HG03571 (cell line): ENCODE data around the gene HSD3B7.

ENCODE experiments used
- ATAC-seq: cut with Tn5 transposase; IDR thresholded peaks from one replicate; pipeline ENCODE4 v1.9.1; 2021; ENCODE audit not compliant: unreplicated experiment

The HSD3B7 gene

DNA sequence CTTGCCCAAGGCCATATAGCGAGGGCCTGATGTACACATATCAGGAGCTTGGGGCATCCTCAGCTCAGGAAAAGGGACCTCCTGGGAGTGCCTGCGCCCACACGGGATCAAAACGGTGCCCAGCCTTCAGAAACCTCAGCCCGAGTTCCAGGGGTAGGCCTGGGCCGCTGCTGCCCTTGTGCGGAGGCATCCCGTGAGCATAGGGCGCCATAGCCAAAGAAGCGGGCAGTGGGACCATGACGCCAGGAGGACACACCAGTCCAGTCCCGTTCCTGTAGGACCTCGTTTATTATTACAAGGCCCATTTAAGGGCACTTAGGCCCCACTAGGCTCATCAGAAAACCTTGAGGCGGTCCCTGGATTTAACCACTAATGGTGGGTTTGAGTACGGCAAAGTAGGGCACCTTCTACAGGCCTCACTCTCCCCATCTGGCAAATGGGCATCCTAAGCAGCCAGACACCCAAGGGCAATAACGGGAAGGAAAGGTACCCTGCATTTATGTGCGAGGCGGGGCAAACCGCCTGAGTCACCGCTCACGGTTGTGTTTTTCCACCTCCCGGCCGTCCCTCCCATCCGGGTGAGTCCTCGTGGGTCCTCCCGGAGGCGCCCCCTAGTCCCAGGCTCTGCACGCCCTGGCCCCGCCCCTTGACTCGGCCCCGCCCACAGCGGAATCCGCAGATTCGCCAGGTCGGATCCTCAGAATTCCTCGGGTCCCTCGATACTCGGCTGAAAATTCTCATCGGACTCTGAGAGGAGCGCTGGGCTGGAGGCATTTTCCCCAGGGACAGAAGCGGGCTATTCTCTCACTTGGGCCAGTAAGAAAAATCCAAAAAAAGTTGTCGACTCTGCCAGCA, 28.2 kb upstream of the HSD3B7 start:
- no peak for ATAC-seq

DNA sequence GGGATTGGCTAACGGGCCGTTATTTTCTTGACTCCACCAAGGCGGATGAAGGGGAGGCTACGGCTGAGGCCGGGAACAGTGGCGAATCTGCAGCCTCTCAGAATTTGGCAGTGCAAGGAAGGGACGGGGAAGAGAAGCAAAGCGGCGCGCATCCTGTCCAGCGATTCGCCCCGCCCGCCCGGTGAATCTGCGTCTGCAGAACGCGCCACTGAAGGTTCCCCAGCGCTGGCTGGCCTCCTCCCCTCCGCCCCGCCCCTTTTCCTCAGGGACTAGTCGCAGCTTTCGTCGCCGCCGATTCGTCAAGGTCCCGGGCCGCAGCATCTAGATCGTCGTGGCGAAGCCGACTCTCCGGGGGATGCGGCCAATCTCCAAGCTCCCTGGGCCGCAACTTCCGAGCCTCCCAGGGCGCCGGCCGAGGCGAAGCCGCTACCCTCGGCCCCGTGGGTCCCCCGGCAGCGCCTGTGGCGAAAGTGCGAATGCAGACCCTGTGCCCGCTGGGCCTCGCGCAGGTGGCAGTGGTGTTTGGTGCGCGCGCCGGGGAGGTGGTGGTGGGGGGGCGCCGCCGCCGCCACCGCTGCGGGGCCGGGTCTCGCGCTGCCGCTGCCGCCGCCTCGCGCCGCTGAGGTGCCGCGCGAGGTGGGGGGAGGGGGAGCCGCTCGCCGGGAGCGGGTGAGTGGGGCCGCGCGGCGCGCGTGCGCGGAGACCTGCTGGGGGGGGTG, 27.4 kb upstream of the HSD3B7 start, which contains the start of gene SETD1A:
SETD1A (plus strand) TSS at position 299 of the 719 bp plus-strand sequence. CDS start 978 bp downstream, outside the sequence.
- ATAC-seq = peak; percentile 71

DNA sequence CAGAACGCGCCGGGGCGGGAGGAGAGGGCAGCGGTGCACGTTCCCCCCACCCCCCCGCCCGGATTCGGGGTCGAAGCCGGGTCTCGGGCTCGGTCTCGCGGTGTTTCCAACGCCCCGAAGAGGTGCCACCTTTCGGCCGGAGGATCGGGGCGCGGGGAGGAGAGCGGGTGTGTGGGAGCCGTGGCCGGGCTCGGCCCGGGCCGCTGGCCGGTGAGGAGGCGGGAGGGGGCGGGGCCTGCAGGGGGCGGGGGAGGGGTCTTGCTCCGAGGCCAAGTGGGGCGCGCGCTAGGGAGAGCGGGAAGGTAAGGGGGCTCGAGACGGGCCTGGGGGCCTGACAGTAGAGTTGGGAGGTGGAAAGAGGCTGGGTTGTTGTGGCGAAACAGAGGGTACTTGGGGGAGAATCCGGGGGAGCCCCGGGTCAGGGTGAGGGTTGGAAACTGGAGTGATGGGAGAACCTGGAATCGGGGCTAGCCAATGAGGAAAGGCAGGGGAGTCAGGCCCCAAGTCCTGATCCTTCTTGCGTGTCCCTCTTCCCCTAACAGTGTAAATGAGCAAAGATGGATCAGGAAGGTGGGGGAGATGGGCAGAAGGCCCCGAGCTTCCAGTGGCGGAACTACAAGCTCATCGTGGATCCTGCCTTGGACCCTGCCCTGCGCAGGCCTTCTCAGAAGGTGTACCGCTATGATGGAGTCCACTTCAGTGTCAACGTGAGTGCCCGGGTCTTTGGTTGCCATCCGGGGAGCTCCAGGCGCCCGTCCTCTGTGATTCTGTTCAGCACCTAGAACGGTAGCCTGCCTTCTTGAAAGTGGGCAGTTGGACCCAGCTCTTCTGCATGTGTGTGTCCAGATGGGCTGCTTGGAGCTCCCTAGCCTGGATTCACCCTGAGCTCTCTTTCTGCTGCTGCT, 26.6 kb upstream of the HSD3B7 start:
- peak; percentile 21 for ATAC-seq

DNA sequence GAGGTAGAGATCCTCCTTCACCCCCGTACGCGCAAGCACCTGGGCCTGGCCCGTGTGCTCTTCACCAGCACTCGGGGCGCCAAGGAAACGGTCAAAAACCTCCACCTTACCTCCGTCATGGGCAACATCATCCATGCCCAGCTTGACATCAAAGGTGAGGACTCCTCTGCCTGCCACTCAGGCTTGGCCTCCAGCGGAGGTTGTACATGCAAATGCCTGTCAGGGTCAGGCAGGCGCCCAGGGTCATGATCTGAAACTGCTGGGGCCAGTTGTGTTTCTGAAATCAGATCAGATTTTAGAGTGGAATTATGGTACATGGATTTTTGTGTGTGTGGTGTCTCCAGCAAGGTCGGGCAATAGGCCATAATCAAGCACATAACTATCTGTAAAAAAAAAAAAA, 23.6 kb upstream of the HSD3B7 start:
- no peak for ATAC-seq

DNA sequence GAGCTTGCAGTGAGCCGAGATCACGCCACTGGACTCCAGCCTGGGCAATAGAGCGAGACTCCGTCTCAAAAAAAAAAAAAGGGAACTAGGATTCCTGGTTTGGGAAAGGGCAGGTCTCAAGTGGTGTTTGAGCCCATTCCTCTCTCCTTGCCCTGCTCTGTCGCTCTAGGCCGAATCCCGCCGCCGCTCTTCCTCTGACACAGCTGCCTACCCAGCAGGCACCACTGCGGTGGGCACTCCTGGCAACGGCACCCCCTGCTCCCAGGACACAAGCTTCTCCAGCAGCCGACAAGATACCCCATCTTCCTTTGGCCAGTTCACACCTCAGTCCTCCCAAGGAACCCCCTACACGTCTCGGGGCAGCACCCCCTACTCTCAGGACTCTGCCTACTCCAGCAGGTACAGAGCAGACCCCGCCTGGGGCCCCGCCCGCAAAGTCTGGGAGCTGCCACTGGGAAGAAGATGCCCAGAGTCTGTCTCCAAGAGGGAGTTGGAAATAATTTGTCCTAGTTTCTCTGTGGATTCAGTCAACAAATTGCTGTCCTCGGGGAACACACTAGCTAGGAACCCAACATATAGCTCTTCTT, 21.0 kb upstream of the HSD3B7 start:
- ATAC-seq = no peak

DNA sequence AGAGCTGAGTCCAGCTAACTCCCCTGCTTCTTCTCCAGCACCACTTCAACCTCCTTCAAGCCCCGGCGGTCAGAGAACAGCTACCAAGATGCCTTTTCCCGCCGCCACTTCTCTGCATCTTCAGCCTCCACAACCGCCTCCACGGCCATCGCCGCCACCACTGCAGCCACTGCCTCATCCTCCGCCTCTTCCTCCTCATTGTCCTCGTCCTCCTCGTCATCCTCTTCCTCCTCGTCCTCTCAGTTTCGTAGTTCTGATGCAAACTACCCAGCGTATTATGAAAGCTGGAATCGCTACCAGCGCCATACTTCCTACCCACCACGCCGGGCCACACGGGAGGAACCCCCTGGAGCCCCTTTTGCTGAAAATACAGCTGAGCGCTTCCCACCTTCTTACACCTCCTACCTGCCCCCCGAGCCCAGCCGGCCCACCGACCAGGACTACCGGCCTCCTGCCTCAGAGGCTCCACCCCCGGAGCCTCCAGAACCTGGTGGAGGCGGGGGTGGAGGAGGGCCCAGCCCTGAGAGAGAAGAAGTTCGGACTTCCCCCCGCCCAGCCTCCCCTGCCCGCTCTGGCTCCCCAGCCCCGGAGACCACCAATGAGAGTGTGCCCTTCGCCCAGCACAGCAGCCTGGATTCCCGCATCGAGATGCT, 20.3 kb upstream of the HSD3B7 start:
- no peak for ATAC-seq

DNA sequence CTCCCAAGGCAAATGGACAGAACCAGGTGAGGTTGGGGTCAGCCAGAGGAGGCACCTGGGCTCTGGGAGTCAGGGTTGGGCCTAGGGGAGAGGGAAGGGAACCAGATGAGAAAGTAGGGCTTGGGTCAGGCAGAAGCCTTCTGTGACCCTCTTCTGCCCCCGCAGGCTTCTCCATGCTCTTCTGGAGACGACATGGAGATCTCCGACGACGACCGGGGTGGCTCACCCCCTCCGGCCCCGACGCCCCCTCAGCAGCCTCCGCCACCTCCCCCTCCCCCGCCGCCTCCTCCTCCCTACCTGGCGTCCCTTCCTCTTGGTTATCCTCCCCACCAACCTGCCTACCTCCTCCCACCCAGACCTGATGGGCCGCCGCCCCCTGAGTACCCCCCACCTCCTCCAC, 19.6 kb upstream of the HSD3B7 start:
- no peak for ATAC-seq

DNA sequence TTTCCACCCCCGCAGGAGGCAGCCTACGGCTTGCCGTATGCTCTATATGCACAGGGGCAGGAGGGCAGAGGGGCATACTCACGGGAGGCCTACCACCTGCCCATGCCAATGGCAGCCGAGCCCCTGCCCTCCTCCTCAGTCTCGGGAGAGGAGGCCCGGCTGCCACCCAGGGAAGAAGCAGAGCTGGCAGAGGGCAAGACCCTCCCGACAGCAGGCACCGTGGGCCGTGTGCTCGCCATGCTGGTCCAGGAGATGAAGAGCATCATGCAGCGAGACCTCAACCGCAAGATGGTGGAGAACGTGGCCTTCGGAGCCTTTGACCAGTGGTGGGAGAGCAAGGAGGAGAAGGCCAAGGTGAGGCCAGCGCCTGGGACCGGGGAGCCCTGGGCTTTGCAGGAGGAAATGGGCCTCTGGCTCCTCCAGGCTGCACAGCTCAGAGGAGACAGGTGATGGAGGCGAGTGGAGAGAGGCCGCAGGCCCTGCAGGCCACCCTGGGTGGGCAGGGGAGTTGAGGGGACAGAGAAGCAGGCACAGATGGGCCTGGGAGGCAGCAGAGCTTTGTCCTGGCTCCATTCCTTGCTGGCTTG, 18.9 kb upstream of the HSD3B7 start:
- no peak for ATAC-seq

DNA sequence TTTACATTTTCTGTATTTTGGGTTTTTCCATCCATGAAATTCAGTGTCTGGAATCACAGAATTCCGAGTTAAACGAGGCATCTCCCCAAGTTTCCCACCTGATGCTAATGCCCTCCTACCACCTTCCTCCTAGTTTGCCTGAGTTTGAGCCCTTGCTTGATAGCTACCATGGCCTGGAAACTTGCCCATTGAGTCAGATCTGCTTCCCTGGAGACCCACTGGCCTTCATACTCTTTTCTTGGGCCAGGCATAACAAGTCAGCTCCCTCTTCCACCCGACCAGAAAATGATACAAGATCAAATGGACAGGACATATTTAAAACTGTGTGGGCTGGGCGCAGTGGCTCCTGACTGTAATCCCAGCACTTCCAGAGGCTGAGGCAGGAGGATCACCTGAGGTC, 17.2 kb upstream of the HSD3B7 start:
- ATAC-seq = no peak

DNA sequence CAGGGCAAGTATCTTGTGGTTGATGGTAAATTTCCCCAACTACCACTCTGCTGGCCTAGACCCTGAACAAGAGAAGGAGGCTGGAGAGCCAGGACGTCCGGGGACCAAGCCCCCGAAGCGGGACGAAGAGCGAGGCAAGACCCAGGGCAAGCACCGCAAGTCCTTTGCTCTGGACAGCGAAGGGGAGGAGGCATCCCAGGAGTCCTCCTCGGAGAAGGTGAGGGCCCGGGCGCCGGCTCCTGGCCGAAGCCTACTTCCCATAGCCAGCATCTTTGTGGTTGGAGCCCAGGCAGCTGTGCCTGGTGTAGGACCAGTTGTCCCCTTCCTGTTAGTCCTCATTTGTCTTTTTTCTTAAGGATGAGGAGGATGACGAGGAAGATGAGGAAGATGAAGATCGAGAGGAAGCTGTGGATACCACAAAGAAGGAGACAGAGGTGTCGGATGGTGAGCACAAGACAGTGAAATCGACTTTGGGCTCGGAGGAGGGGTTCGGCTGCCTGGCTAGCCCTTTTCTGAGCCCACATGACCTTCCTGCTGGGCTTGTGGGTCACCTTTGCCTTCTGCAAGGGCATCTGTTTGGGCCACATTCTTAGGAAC, 15.7 kb upstream of the HSD3B7 start:
- ATAC-seq = no peak

DNA sequence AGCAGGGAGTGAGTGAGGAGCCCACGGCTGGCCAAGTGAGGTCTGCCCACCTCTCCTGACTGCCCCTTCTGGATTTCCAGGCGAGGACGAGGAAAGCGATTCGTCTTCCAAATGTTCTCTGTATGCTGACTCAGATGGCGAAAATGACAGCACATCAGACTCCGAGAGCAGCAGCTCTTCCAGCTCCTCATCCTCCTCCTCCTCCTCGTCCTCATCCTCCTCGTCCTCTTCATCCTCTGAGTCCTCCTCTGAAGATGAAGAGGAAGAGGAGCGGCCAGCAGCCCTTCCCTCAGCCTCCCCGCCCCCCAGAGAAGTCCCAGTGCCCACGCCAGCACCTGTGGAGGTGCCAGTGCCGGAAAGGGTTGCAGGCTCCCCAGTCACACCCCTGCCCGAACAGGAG, 13.7 kb upstream of the HSD3B7 start:
- no peak for ATAC-seq

DNA sequence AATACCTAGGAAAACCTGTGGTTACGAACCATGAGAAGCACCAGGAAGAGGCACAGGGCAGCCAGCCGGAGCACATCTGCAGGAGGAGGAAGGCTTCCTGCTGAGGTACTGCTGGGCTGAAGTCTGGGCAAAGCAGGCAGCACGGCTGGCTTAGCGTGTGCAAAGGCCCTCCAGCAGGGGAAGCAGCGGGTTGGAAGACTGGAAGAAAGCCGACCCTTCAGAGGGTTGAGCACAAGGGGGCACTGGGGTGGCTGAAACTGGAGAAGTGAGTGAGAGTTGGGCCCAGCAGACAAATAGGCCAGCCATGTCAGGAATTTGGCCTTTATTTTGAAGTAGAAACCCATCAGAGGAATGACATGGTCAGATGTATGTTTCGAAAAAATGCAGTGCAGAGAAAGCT, 12.1 kb upstream of the HSD3B7 start:
- ATAC-seq = no peak

DNA sequence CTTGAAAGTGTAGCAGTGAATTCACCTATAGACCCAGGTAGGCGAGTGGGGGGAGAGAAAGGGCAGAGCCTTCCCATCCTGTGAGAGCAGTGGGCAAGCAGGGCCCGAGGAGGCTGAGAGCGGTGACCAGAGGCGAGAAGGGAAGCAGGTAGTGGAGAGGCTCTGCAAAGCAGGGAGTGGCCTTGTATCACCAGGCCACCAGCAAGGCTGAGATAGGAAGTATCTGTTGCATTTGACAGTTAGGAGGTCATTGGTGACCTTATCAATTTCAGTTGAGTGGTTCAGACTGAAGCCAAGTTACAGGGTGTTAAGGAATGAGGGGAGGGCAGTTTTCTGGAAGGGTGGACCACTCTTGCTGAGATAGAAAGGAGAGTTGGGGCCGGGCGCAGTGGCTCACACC, 10.7 kb upstream of the HSD3B7 start:
- ATAC-seq = no peak

DNA sequence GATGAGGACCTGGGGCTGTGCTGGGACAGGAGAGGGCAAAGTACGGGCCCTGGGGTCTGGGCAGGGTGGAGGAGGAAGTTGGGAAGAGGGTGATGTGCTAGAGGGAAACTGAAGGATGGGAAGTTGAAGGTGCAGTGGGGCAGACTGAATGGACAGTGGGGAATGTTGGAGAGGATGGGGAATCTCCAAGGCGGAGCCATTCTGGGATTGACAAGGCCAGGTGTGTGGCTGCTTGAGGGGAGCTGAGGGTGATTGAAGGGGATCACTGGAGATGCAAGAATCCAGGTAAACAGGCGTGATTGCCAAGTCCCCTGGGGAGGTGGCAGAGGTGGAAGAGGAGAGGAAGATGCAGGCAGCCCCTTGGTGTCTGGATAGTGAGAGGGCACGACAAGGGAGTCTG, 8.5 kb upstream of the HSD3B7 start:
- no peak for ATAC-seq

DNA sequence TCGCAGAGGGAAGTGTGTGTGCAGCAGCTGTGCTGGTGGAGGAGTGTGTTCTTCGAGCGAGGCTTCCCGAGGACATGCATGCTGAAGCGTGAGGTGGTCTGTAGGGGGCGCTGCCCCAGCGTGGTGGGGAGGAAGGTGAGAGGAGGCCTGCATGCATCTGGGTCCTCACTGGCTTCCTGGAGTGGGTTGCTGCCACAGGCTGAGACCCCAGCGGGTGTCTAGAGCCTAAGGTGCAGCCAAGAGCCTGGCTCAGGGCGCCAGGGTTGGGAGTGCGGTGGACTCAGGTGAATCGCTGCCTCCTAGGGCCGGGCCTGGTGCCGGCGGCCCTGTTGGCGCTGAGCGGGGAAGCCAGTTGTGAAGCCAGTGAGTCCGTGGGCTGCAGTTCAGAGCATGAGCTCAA, 7.5 kb upstream of the HSD3B7 start:
- no peak for ATAC-seq

DNA sequence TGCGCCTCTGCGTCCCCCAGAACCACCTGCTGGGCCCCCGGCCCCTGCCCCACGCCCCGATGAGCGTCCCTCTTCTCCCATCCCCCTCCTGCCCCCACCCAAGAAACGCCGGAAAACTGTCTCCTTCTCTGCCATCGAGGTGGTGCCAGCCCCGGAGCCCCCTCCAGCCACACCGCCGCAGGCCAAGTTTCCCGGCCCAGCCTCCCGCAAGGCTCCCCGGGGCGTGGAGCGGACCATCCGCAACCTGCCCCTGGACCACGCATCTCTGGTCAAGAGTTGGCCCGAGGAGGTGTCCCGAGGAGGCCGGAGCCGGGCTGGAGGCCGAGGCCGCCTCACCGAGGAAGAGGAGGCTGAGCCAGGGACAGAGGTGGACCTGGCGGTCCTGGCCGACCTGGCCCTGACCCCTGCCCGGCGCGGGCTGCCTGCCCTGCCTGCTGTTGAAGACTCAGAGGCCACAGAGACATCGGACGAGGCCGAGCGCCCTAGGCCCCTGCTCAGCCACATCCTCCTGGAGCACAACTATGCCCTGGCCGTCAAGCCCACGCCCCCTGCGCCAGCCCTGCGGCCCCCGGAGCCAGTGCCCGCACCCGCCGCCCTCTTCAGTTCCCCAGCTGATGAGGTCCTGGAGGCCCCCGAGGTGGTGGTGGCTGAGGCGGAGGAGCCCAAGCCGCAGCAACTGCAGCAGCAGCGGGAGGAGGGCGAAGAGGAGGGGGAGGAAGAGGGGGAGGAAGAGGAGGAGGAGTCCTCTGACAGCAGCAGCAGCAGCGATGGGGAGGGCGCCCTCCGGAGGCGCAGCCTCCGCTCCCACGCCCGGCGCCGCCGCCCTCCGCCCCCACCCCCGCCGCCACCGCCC, 5.6 kb upstream of the HSD3B7 start:
- ATAC-seq = no peak

DNA sequence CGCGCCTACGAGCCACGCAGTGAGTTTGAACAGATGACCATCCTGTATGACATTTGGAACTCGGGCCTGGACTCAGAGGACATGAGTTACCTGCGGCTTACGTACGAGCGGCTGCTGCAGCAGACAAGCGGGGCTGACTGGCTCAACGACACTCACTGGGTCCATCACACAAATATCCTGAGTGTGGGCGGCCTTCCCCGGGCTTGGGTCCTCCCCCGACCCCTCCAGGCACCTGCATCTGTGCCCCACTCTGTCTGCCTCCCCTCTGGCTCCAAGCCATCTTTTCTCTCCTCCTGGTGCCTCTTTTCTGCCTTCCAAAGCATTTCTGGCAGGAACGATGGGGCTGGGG, 5.0 kb upstream of the HSD3B7 start:
- no peak for ATAC-seq

DNA sequence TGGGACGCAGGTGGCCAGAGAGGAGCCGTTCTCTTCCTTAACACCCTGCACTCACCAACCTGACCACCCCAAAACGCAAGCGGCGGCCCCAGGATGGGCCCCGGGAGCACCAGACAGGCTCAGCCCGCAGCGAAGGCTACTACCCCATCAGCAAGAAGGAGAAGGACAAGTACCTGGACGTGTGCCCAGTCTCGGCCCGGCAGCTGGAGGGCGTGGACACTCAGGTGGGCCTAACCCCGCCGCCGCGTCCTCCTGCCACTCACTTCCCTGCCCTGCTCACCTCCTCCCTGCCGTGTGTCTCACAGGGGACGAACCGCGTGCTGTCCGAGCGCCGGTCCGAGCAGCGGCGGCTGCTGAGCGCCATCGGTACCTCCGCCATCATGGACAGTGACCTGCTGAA, 4.6 kb upstream of the HSD3B7 start:
- no peak for ATAC-seq

DNA sequence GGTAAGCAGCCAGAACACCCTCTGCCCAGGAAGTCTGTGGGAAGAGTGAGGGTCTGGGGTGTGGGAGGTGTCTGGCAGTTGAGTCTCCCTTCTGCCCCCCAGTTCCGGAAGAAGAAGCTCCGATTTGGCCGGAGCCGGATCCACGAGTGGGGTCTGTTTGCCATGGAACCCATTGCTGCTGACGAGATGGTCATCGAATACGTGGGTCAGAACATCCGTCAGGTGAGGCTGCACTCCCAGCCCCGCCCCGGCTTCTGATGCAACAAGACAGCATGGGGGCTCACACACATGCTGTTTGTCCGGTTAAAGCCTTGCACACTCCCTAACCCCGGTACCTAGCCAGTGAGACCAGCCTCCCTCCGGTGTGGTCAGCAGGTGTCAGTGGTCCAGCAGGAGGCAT, 4.0 kb upstream of the HSD3B7 start:
- no peak for ATAC-seq
